HG03354 (cell line): Measurements from ENCODE around the gene CDC42SE2.
"Not testable (repeated sequence)": the region's sequence is repeated elsewhere in the genome, so short reads cannot be mapped to it uniquely, and the experiment has no call there.

Source experiments
- ATAC-seq: cut with Tn5 transposase; IDR thresholded peaks from one replicate; pipeline ENCODE4 v1.9.1; 2021; ENCODE audit warnings: mild to moderate bottlenecking; ENCODE audit not compliant: unreplicated experiment, poor library complexity, severe bottlenecking

Gene CDC42SE2

GRCh38 chr5:131356619-131357018 lies 92.8 kb downstream of the CDC42SE2 start:
- no peak for ATAC-seq

GRCh38 chr5:131357739-131358561 lies 94.1 kb downstream of the CDC42SE2 start:
- peak; percentile 49 for ATAC-seq

- ATAC-seq, result no peak
Observed at GRCh38 chr5:131361677-131362315, 97.9 kb downstream of the CDC42SE2 start.

GRCh38 chr5:131363811-131364506 lies 100.1 kb downstream of the CDC42SE2 start:
- ATAC-seq, result no peak

GRCh38 chr5:131364507-131365050 lies 100.7 kb downstream of the CDC42SE2 start:
- no peak for ATAC-seq

- ATAC-seq, result no peak
Observed at GRCh38 chr5:131366428-131366827, 102.6 kb downstream of the CDC42SE2 start.

GRCh38 chr5:131367219-131367860 lies 103.5 kb downstream of the CDC42SE2 start:
- ATAC-seq, result no peak

- ATAC-seq, result no peak
Observed at GRCh38 chr5:131368866-131369265, 105.0 kb downstream of the CDC42SE2 start.

- no peak for ATAC-seq
Observed at GRCh38 chr5:131369558-131369957, 105.7 kb downstream of the CDC42SE2 start.

GRCh38 chr5:131371835-131372234 lies 108.0 kb downstream of the CDC42SE2 start:
- ATAC-seq, result no peak

- ATAC-seq, result no peak
Observed at GRCh38 chr5:131373265-131373664, 109.4 kb downstream of the CDC42SE2 start.

- peak; percentile 26 for ATAC-seq
Observed at GRCh38 chr5:131375351-131375750, 111.5 kb downstream of the CDC42SE2 start.

- no peak for ATAC-seq
Observed at GRCh38 chr5:131377346-131377745, 113.5 kb downstream of the CDC42SE2 start.

- no peak for ATAC-seq
Observed at GRCh38 chr5:131377785-131378325, 114.0 kb downstream of the CDC42SE2 start.

- ATAC-seq, result peak; percentile 29
Observed at GRCh38 chr5:131378721-131379541, 115.1 kb downstream of the CDC42SE2 start.

- ATAC-seq, result peak; percentile 39
Observed at GRCh38 chr5:131379723-131380122, 115.9 kb downstream of the CDC42SE2 start.

GRCh38 chr5:131380238-131380637 lies 116.4 kb downstream of the CDC42SE2 start:
- ATAC-seq, result not testable (repeated sequence)

GRCh38 chr5:131381021-131381420 lies 117.2 kb downstream of the CDC42SE2 start:
- no peak for ATAC-seq

- peak; percentile 60 for ATAC-seq
Observed at GRCh38 chr5:131381777-131382176, 117.9 kb downstream of the CDC42SE2 start.
